Epithelial cell of proximal tubule (primary cell): ENCODE data around the gene SPEG. TPM values are rescaled to one million over a fixed set of nuclear protein-coding genes. Genes with fewer than 3 reads are reported as not detected.

Experiments used
- DNase-seq: peaks from one replicate; pipeline ENCODE4 v3.0.0-alpha.2; 2011; ENCODE audit warnings: low read depth
- H3K4me3 ChIP-seq: 2 replicates; pipeline ENCODE4 v1.5.1; 2011; ENCODE audit warnings: low read depth, mild to moderate bottlenecking, low read length
- CTCF ChIP-seq: conservative IDR thresholded peaks from 2 replicates; pipeline ENCODE4 v1.5.1; 2012; ENCODE audit warnings: low read depth, mild to moderate bottlenecking, low read length
- total RNA-seq: library from RNA; depleted of rRNA; stranded (reverse); fragments of >200 nt; gene quantifications from 2 replicates; pipeline ENCODE4 v1.2.3, GENCODE V29; 2015

The SPEG gene
- total RNA-seq, 1 donor from 2014 or later = 28.3 TPM

DNA sequence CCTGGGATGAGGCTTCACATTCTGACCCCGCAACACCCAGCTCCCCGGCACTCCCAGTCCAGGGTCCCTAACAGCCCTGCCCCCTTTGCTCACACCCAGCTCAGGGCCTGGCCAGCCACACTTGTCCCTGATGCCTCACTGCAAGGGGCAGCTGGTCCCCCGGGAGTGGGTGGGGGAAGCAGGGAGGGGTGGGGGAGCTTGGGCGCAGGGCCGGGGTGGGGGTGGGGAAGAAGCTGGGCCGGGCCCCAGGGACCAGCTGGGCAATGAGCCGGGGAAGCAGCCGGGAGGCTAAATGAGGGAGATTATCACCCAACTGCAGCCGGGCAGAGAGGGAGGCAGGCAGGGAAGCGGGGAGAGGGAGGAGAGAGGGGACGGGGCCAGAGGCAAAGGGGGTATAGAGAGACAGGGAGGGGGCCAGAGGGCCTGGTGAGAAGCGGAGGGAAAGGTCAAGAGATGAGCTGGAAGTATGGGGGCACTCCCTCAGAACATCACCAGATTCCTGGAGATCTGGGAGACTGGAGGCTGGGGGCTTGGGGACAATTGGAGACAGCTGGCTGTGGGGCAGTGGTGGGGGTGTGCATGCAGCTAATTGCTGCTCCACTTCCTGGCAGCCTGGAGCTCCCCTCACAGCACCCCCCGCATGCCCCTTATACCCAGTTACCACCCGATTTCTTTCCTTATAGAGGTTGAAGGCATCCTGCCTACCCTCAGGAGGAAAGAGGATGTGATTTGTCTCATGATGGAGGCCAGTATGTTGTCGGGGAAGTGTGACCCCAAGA lies 77.1 kb downstream of the SPEG start:
- DNase-seq = no peak
- no peak overlapping the region for H3K4me3 ChIP-seq
- TF ChIP-seq CTCF = no peak

DNA sequence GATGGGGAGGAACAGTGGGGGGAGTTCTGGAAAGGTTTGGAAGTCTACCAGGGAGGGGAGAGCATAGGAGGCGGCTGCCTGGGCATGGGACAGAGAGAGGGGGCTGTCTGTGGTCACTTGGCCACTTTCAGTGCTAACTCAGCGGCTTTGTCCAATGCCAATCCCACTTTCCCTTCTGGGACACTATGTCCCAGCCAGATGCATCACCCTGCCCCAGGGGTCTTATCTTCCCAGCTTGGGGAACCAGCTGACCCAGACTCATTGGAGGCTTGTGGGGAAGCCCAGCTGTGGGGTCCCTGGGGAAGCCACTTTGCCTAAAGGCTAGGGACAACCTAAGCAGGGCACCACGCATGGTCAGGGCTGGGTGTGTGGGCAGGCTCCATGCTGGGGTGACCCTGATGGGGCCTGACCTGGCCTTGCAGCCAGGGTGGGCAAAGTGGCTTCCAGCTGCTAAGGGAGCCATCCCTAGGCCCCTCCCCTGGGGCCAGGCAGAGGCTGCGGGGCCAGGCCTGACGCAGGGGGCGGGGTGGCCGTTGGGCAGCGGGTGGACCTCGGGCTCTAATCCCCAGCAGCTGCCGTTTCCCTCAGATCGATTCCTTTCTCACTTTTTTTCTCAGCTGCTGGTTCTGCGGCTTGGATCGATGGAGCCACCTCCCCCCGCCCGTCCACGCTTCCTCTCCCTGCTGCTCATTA lies 78.0 kb downstream of the SPEG start:
- no peak overlapping the region for H3K4me3 ChIP-seq
- no peak for DNase-seq
- TF ChIP-seq CTCF = no peak

DNA sequence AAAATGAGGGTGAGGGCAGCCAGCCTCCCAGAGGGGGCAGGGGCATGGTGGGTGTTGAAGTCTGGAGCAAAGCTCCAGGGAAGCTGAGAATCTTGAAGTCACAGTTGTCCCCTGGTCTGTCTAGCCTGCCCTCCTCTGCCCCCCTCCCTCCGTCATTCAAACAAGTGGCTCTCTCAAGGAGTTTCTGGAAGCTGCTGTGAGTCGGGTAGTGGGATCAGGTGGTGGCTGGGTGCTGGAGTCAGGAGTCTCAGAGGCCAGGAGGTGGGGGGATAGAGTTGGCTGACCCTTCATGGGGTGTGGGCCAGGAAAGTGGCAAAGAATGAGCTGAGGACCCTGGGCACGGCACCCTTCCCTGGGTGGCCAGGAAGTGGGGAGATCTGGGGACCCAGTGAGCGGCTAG lies 79.1 kb downstream of the SPEG start:
- DNase-seq = no peak
- no peak overlapping the region for H3K4me3 ChIP-seq
- no peak for TF ChIP-seq CTCF

- DNase-seq = no peak
- no peak for TF ChIP-seq CTCF
- no peak within 1 kb of the TSS for H3K4me3 ChIP-seq
These were observed 79.6 kb downstream of the SPEG start, which contains the start of gene ASIC4 for GRCh38 chr2:219514196-219514761. ASIC4 (plus strand) TSS chr2:219514482; CDS start chr2:219514725, 243 bp downstream.

GRCh38 chr2:219514836-219515235 lies 80.2 kb downstream of the SPEG start:
- TF ChIP-seq CTCF = no peak
- H3K4me3 ChIP-seq = no peak overlapping the region
- no peak for DNase-seq

- no peak for DNase-seq
- no peak overlapping the region for H3K4me3 ChIP-seq
- no peak for TF ChIP-seq CTCF
These were observed 81.4 kb downstream of the SPEG start for GRCh38 chr2:219515874-219516629.
